Measurements from ENCODE around the gene TSPAN11. TPM values are rescaled to one million over a fixed set of nuclear protein-coding genes. Genes with fewer than 3 reads are reported as not detected.

TSPAN11 gene
- total and polyA plus RNA-seq, 2 of the 8 experiments (the other 6 are each of a cell fraction or from before 2014, with no cell fraction given) = 3.9 to 8.2 TPM

DNA sequence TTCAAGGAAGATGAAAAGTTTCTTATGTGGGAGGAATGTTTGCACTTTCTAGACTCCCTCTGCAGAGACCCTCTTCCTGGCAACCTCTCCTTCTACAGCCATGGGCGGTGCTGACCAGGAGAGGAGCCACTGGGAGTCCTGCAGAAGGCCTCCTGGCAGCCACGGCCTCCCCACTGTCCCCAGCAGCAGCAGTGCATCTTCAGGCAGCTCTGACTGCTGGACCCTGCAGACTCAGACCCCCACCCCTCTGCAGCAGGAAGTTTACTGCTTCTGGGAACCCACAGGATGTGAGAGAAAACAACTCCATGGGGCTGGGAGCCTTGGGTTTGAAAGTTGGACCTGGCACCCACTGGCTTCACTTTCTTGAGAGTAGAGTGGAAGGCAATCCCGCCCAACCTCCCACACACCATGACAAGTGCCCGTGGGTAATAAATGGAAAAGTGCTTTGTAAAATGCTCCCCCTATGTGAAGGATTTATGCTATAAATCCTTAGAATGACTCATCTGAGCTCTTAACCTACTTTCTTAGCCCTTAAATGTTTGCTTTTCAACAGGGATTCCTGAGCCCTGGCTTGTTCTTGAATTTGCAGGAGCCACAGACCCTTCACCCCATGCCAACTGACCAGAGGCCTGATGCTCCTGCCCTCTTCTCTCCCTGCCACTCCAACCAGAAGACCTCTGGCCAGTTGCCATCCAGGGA, 109.6 kb downstream of the TSPAN11 start:
- H4K5ac ChIP-seq (ENCODE audit: insufficient read length, low read depth, low read length) = no peak overlapping the region
- H3K79me1 ChIP-seq (ENCODE audit: low read depth, low read length) = no peaks in the 10 kb centered on the region
- H2BK12ac ChIP-seq (ENCODE audit: low read depth, low read length) = no peak overlapping the region
- no peaks in the 10 kb centered on the region for H3K4me1 ChIP-seq (replicated peaks in 1 of 4; ENCODE audit: control insufficient read depth in 3 of 4, insufficient read depth in 4 of 4, low read length in 3 of 4)
- no peak overlapping the region for H3K27ac ChIP-seq (ENCODE audit: low read depth, low read length)
- POLR2A ChIA-PET (ENCODE audit: partially characterized antibody) = no interaction called here
- no peaks in the 10 kb centered on the region for H3K79me2 ChIP-seq (ENCODE audit: control insufficient read depth in 1 of 2, insufficient read depth in 2 of 2, low read length in 2 of 2)
- H3K23ac ChIP-seq (ENCODE audit: insufficient read length) = no peak overlapping the region
- H2BK15ac ChIP-seq (ENCODE audit: low read length) = no peak overlapping the region
- WGBS, 2 experiments (ENCODE audit: extremely low coverage in 1 of 2, insufficient coverage in 1 of 2, insufficient read length in 1 of 2, insufficient replicate concordance in 2 of 2, low coverage in 1 of 2, low lambda C conversion rate in 2 of 2, missing lambda C conversion rate in 1 of 2) = 84% methylated on average over 4 of the region's 4 CpGs; no CpG with 5 or more reads in 1 of the 2 experiments
- H2BK120ac ChIP-seq (replicated peaks; ENCODE audit: low read depth, low read length) = no peak overlapping the region
- H2BK20ac ChIP-seq (ENCODE audit: low read length) = no peak overlapping the region
- H3K56ac ChIP-seq (replicated peaks; ENCODE audit: insufficient read length, low read depth, low read length) = no peak overlapping the region
- no peak overlapping the region for H3K14ac ChIP-seq (ENCODE audit: insufficient read length)
- H3K36me3 ChIP-seq (ENCODE audit: control insufficient read depth in 2 of 4, insufficient read depth in 4 of 4, low read length in 3 of 4) = no peaks in the 10 kb centered on the region
- no peak overlapping the region for H3K9ac ChIP-seq (replicated peaks in 1 of 4; ENCODE audit: extremely low read depth in 1 of 4, low read depth in 3 of 4, low read length in 3 of 4)
- H3K9me3 ChIP-seq (ENCODE audit: insufficient read depth in 2 of 2, low read depth in 1 of 2, low read length in 1 of 2) = no peaks in the 10 kb centered on the region
- no peak overlapping the region for H3K4me3 ChIP-seq (ENCODE audit: extremely low read depth in 1 of 4, insufficient read depth in 2 of 4, low read depth in 3 of 4, low read length in 4 of 4)
- no peak overlapping the region for H3K4me2 ChIP-seq (ENCODE audit: insufficient read depth in 1 of 2, low read depth in 2 of 2, low read length in 2 of 2)
- H3K18ac ChIP-seq (ENCODE audit: extremely low read depth, low read length) = no peak overlapping the region
- CTCF ChIA-PET (ENCODE audit: partially characterized antibody) = interaction anchor here (1.1 to 2.1 kb wide), 2 partner anchors 14 to 185 kb away, joined by 3 to 5 read pairs; no protein-coding TSS in a partner anchor
- H4K8ac ChIP-seq (ENCODE audit: extremely low read depth, insufficient read depth, low read length) = no peak overlapping the region
- no peak for FAIRE-seq
- no peak overlapping the region for H2BK5ac ChIP-seq (ENCODE audit: low read depth, low read length)
- no peak for DNase-seq (ENCODE audit: low read depth in 1 of 2, low spot score in 2 of 2)
- H4K91ac ChIP-seq (replicated peaks; ENCODE audit: insufficient read length, low read length) = no peak overlapping the region
- H3K4ac ChIP-seq (replicated peaks; ENCODE audit: insufficient read length, low read depth, low read length) = no peak overlapping the region
- H2AFZ ChIP-seq (ENCODE audit: low read length) = no peak overlapping the region
- no peak overlapping the region for H2AK5ac ChIP-seq (ENCODE audit: low read depth, low read length)
- H3K27me3 ChIP-seq (replicated peaks in 1 of 4; ENCODE audit: control insufficient read depth in 3 of 4, extremely low read depth in 1 of 4, insufficient read depth in 3 of 4, low read length in 3 of 4) = no peaks in the 10 kb centered on the region
- no peaks in the 10 kb centered on the region; the same call in 1 of the 2 replicates for H3K23me2 ChIP-seq (ENCODE audit: low read depth, low read length)
- no peaks in the 10 kb centered on the region for H4K20me1 ChIP-seq (replicated peaks in 1 of 2; ENCODE audit: control insufficient read depth in 1 of 2, insufficient read depth in 2 of 2, low read length in 2 of 2)
- TF ChIP-seq ZNF274 (IDR thresholded peaks at IDR 0.05; ENCODE audit: borderline replicate concordance, extremely low read depth, low read length) (no peak), MAX (IDR thresholded peaks at IDR 0.05) (no peak), KDM5A (IDR thresholded peaks at IDR 0.05; ENCODE audit: low read length) (no peak), TBP (IDR thresholded peaks at IDR 0.05; ENCODE audit: low read depth, low read length) (no peak), SIX5 (IDR thresholded peaks at IDR 0.05; ENCODE audit: low read depth, low read length) (no peak), TCF12 (IDR thresholded peaks at IDR 0.05; ENCODE audit: low read depth, low read length) (no peak), KDM1A (IDR thresholded peaks at IDR 0.05; ENCODE audit: borderline replicate concordance, low read length) (no peak), GABPA (IDR thresholded peaks at IDR 0.05; ENCODE audit: borderline replicate concordance, insufficient read depth, low read length) (no peak), YY1 (IDR thresholded peaks at IDR 0.05; ENCODE audit: low read depth, low read length) (no peak), BACH1 (IDR thresholded peaks at IDR 0.05; ENCODE audit: low read length) (no peak), SAP30 (IDR thresholded peaks at IDR 0.05; ENCODE audit: insufficient read depth, insufficient replicate concordance, low read length) (no peak), BCL11A (IDR thresholded peaks at IDR 0.05; ENCODE audit: low read depth in 2 of 2, low read length in 2 of 2) (no peak), CTBP2 (IDR thresholded peaks at IDR 0.05; ENCODE audit: borderline replicate concordance, insufficient read depth, insufficient read length, low read length) (no peak)

All from H1 (cell line).